ENCODE data around the gene PNP. TPM values are rescaled to one million over a fixed set of nuclear protein-coding genes. Genes with fewer than 3 reads are reported as not detected.

The PNP gene
- total and polyA plus RNA-seq, 10 of the 15 experiments (the other 5 are each of a cell fraction or from before 2014, with no cell fraction given): 103 to 215 (median 138) TPM

DNA sequence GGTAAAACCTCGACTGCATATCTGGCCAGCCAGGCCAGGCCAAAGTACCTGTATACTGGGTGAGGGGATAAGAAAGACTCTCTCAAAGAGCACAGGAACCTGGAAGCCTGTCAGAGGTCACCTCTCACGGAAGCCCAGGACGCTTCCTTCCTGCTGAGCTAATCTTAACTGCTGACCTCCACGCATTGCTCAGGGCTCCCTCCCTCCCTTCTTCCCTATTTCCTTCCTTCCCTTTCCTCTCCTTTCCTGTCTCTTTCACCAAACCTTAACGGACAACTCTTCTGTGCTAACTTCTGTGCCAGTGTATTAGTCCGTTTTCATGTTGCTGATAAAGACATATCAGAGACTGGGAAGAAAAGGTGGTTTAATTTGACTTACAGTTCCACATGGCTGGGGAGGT, 21.4 kb downstream of the PNP start:
- Histone ChIP-seq H3K27ac (ENCODE audit: control insufficient read depth, insufficient read depth) (peak overlapping the region; percentile 77), H3K9ac (ENCODE audit: control insufficient read depth, insufficient read depth, low read length) (peak overlapping the region; percentile 60), H3K27me3 (replicated peaks in 1 of 2; ENCODE audit: control insufficient read depth in 2 of 2, insufficient read depth in 2 of 2, low read length in 1 of 2) (no peaks in the 10 kb centered on the region), H3K4me2 (ENCODE audit: control insufficient read depth, insufficient read depth) (peak overlapping the region; percentile 68), H3K36me3 (ENCODE audit: control insufficient read depth in 2 of 2, insufficient read depth in 2 of 2, low read length in 1 of 2) (no peaks in the 10 kb centered on the region), H4K20me1 (ENCODE audit: control insufficient read depth, insufficient read depth) (no peaks in the 10 kb centered on the region), H2AFZ (ENCODE audit: control insufficient read depth, low read depth, low read length) (peak overlapping the region; percentile 69), H3K4me1 (ENCODE audit: control insufficient read depth, insufficient read depth, low read length) (peaks cover 35% of the 10 kb centered on the region), H3K4me3 (peak overlapping the region; percentile 61), H3K9me3 (replicated peaks; ENCODE audit: control insufficient read depth, insufficient read depth, low read length) (no peaks in the 10 kb centered on the region; the same call in 2 of the 3 replicates), H3K79me2 (ENCODE audit: control insufficient read depth, insufficient read depth, low read length) (no peaks in the 10 kb centered on the region)
- in situ Hi-C loops (cut with MboI): no loop called here
- CTCF ChIA-PET: interaction anchor here (1.0 to 6.9 kb wide), 12 partner anchors 9 to 200 kb away, joined by 3 to 42 read pairs (median 6); partner anchors contain the start of genes PIP4P1 and PNP
- POLR2A ChIA-PET: interaction anchor here (0.7 to 5.6 kb wide), 4 partner anchors 20 to 161 kb away, joined by 3 to 28 read pairs (median 5); partner anchors contain the start of genes APEX1, OSGEP and PNP
- ATAC-seq (peak; percentile 48), FAIRE-seq (no peak), DNase-seq (ENCODE audit: low read depth, low spot score) (no peak)
- 6% methylated on average over 6 of the region's 6 CpGs for WGBS (ENCODE audit: insufficient coverage, insufficient replicate concordance, low lambda C conversion rate, missing lambda C conversion rate)
- SMC1A ChIA-PET (ENCODE audit: uncharacterized antibody, unreplicated experiment): interaction anchor here (0.8 to 8.1 kb wide), 10 partner anchors 14 to 163 kb away, joined by 3 to 49 read pairs (median 11); partner anchors contain the start of genes APEX1, OSGEP, PIP4P1 and PNP
- intact Hi-C loops (cut with micrococcal nuclease; ENCODE audit: unreplicated experiment): loop anchor here (2.0 to 5.0 kb wide), 2 partner anchors 42 to 118 kb away; no protein-coding TSS in a partner anchor
- BruUV-seq (replicated peaks): no TSS peak
- RAD21 ChIA-PET (ENCODE audit: unreplicated experiment): interaction anchor here (0.9 to 4.3 kb wide), 10 partner anchors 9 to 200 kb away, joined by 3 to 21 read pairs (median 4); partner anchors contain the start of genes APEX1, OSGEP, PARP2 and PIP4P1
- peak; percentile 28; the same call in 1 of the 2 replicates for TF ChIP-seq RELB (IDR thresholded peaks at IDR 0.05; ENCODE audit: low read depth)
- TF ChIP-seq BCL11A (IDR thresholded peaks at IDR 0.05; ENCODE audit: low read depth, low read length): no peak
- TF ChIP-seq, protein P1, sequence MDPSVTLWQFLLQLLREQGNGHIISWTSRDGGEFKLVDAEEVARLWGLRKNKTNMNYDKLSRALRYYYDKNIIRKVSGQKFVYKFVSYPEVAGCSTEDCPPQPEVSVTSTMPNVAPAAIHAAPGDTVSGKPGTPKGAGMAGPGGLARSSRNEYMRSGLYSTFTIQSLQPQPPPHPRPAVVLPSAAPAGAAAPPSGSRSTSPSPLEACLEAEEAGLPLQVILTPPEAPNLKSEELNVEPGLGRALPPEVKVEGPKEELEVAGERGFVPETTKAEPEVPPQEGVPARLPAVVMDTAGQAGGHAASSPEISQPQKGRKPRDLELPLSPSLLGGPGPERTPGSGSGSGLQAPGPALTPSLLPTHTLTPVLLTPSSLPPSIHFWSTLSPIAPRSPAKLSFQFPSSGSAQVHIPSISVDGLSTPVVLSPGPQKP (IDR thresholded peaks at IDR 0.05; ENCODE audit: low read depth, low read length): no peak
- TF ChIP-seq CHD4 (IDR thresholded peaks at IDR 0.05): no peak
- no peak for TF ChIP-seq ZNF207 (IDR thresholded peaks at IDR 0.05; ENCODE audit: borderline replicate concordance)
- TF ChIP-seq TCF3 (IDR thresholded peaks at IDR 0.05; ENCODE audit: borderline replicate concordance, insufficient read depth, low read depth, low read length): no peak
- TF ChIP-seq ZNF24 (IDR thresholded peaks at IDR 0.05): no peak
- no peak for TF ChIP-seq PKNOX1 (IDR thresholded peaks at IDR 0.05)
- TF ChIP-seq EED (IDR thresholded peaks at IDR 0.05; ENCODE audit: low read depth): peak; percentile 38; the same call in 1 of the 2 replicates
- no peak for TF ChIP-seq CBX3 (IDR thresholded peaks at IDR 0.05; ENCODE audit: borderline replicate concordance, low read depth)
- TF ChIP-seq HDGF (IDR thresholded peaks at IDR 0.05): 0 out of 2 replicates have a peak, but pooled peaks have one; percentile 50
- no peak for TF ChIP-seq ZBTB4 (CRISPR knock-in tag; IDR thresholded peaks at IDR 0.05)
- TF ChIP-seq EZH2 (IDR thresholded peaks at IDR 0.05; ENCODE audit: borderline replicate concordance, control insufficient read depth, low read depth, low read length): no peak
- TF ChIP-seq FOXM1 (IDR thresholded peaks at IDR 0.05; ENCODE audit: low read depth, low read length): no peak
- no peak for TF ChIP-seq CHD2 (IDR thresholded peaks at IDR 0.05; ENCODE audit: borderline replicate concordance, low read depth, low read length)
- TF ChIP-seq ETV6 (conservative IDR thresholded peaks at IDR 0.05 in 1 of 2, IDR thresholded peaks at IDR 0.05 in 1 of 2; ENCODE audit: borderline replicate concordance in 1 of 2, low read depth in 1 of 2): peak in 1 of 2 experiments; percentile 83; a peak in 2 of 4 replicates
- no peak for TF ChIP-seq TCF12 (IDR thresholded peaks at IDR 0.05; ENCODE audit: low read depth, low read length)
